Cardiac fibroblast (primary cell): ENCODE measurements around the gene PROSER3.

Source experiments
- DNase-seq, 2 donors: peaks; one replicate each; pipeline versions ENCODE4 v3.0.0 to v3.0.0-alpha.2; 2010; ENCODE audit warnings: low read depth in 2 of 2
- H3K4me3 ChIP-seq, 2 donors: replicated peaks in 1 of 2; 1 replicate in 1 of 2; 2 replicates in 1 of 2; pipeline ENCODE4 v1.5.1; 2011; ENCODE audit warnings: low read depth in 2 of 2, low read length in 2 of 2, mild to moderate bottlenecking in 2 of 2, moderate library complexity in 1 of 2
- CTCF ChIP-seq: IDR thresholded peaks from one replicate; pipeline ENCODE4 v1.5.1; 2011; ENCODE audit warnings: low read depth, mild to moderate bottlenecking, low read length, inconsistent platforms

PROSER3 gene

GRCh38 chr19:35751839-35752745 lies 5.9 kb upstream of the PROSER3 start:
- H3K4me3 ChIP-seq, result no peak overlapping the region
- TF ChIP-seq CTCF, result no peak
- DNase-seq, result no peak

GRCh38 chr19:35752746-35753350 lies 5.1 kb upstream of the PROSER3 start:
- no peak for DNase-seq
- TF ChIP-seq CTCF, result no peak
- H3K4me3 ChIP-seq, result no peak overlapping the region

GRCh38 chr19:35753634-35754369 lies 4.2 kb upstream of the PROSER3 start:
- no peak overlapping the region for H3K4me3 ChIP-seq
- no peak for DNase-seq
- TF ChIP-seq CTCF, result no peak

GRCh38 chr19:35754370-35755130 lies 3.4 kb upstream of the PROSER3 start:
- no peak for DNase-seq
- TF ChIP-seq CTCF, result no peak
- H3K4me3 ChIP-seq, result no peak overlapping the region

- no peak for DNase-seq
- no peak for TF ChIP-seq CTCF
- peak overlapping the region in 1 of 2 donors; percentile 58 for H3K4me3 ChIP-seq
These were observed 2.8 kb upstream of the PROSER3 start for GRCh38 chr19:35755131-35755549.
